ENCODE results near the gene RUNX2.

Gene RUNX2

DNA sequence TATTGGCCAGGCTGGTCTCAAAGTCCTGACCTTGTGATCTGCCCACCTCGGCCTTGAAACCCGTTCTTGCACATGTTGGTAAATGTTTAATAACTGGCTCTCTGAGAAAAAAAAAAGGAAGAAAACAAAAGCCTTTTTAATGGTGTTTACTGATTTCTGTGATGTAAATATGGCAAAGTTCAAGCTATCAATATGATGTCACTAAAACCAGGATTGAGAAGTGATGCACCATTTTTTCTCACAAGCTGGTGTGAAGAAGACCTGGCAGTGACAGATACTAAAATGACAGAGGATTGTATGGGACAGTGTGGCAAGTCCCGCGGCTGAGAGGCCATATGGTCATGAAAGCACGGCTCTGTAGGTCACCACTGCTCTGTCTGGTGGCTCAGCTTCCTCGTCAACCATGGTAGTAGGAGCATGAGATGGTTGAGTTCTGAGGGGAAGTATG, 245.9 kb downstream of the RUNX2 start:
- ATAC-seq = no peak
- TF ChIP-seq ZFP30 (CRISPR knock-in tag; IDR thresholded peaks at IDR 0.05) (no peak), ESRRG (CRISPR knock-in tag; IDR thresholded peaks at IDR 0.05) (no peak), BACH2 (CRISPR knock-in tag; IDR thresholded peaks at IDR 0.05; ENCODE audit: borderline replicate concordance) (no peak), ZNF565 (CRISPR knock-in tag; conservative IDR thresholded peaks at IDR 0.05; ENCODE audit: low read depth) (no peak), ZNF70 (CRISPR knock-in tag; IDR thresholded peaks at IDR 0.05) (no peak), RARB (CRISPR knock-in tag; IDR thresholded peaks at IDR 0.05) (no peak), CREB5 (CRISPR knock-in tag; IDR thresholded peaks at IDR 0.05; ENCODE audit: low read depth) (no peak)
- TF ChIP-seq, protein P1, sequence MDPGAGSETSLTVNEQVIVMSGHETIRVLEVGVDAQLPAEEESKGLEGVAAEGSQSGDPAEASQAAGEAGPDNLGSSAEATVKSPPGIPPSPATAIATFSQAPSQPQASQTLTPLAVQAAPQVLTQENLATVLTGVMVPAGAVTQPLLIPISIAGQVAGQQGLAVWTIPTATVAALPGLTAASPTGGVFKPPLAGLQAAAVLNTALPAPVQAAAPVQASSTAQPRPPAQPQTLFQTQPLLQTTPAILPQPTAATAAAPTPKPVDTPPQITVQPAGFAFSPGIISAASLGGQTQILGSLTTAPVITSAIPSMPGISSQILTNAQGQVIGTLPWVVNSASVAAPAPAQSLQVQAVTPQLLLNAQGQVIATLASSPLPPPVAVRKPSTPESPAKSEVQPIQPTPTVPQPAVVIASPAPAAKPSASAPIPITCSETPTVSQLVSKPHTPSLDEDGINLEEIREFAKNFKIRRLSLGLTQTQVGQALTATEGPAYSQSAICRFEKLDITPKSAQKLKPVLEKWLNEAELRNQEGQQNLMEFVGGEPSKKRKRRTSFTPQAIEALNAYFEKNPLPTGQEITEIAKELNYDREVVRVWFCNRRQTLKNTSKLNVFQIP (CRISPR knock-in tag; IDR thresholded peaks at IDR 0.05; ENCODE audit: borderline replicate concordance, low read depth) = no peak

DNA sequence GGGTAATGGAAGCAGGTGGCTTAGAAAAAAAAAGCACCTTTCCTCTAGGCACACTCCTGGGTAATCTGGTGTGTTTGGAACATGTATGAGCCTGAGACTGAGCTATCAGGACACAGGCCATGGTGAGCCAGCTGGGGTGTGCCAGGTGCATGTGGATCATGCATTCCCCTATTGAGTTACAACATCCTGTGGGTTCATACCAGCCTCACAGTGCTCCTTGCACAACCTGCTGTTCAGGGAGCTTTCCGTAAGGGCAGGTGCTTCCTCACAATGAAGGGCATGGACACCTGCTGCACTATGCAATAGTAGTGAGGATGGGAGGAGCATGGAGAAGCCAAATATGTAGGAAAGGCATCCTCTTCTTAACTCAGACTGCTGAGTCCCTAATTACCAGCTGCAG, 246.8 kb downstream of the RUNX2 start:
- TF ChIP-seq ZNF70 (CRISPR knock-in tag; IDR thresholded peaks at IDR 0.05) (no peak), ZNF8 (CRISPR knock-in tag; IDR thresholded peaks at IDR 0.05) (no peak), ZC3H10 (CRISPR knock-in tag; IDR thresholded peaks at IDR 0.05) (no peak), ZNF565 (CRISPR knock-in tag; conservative IDR thresholded peaks at IDR 0.05; ENCODE audit: low read depth) (no peak), ZFP30 (CRISPR knock-in tag; IDR thresholded peaks at IDR 0.05) (no peak), ISL1 (CRISPR knock-in tag; IDR thresholded peaks at IDR 0.05) (no peak), ESRRG (CRISPR knock-in tag; IDR thresholded peaks at IDR 0.05) (no peak), SNAI2 (CRISPR knock-in tag; IDR thresholded peaks at IDR 0.05) (no peak), TOX (CRISPR knock-in tag; IDR thresholded peaks at IDR 0.05; ENCODE audit: borderline replicate concordance) (no peak), BACH2 (CRISPR knock-in tag; IDR thresholded peaks at IDR 0.05; ENCODE audit: borderline replicate concordance) (no peak), TCF4 (CRISPR knock-in tag; IDR thresholded peaks at IDR 0.05; ENCODE audit: borderline replicate concordance) (no peak), CSRNP3 (CRISPR knock-in tag; IDR thresholded peaks at IDR 0.05) (no peak), CREB5 (CRISPR knock-in tag; IDR thresholded peaks at IDR 0.05; ENCODE audit: low read depth) (no peak), RARB (CRISPR knock-in tag; IDR thresholded peaks at IDR 0.05) (no peak), TSHZ2 (CRISPR knock-in tag; IDR thresholded peaks at IDR 0.05) (no peak), PPARA (CRISPR knock-in tag; IDR thresholded peaks at IDR 0.05; ENCODE audit: borderline replicate concordance) (no peak)
- TF ChIP-seq, protein P2, sequence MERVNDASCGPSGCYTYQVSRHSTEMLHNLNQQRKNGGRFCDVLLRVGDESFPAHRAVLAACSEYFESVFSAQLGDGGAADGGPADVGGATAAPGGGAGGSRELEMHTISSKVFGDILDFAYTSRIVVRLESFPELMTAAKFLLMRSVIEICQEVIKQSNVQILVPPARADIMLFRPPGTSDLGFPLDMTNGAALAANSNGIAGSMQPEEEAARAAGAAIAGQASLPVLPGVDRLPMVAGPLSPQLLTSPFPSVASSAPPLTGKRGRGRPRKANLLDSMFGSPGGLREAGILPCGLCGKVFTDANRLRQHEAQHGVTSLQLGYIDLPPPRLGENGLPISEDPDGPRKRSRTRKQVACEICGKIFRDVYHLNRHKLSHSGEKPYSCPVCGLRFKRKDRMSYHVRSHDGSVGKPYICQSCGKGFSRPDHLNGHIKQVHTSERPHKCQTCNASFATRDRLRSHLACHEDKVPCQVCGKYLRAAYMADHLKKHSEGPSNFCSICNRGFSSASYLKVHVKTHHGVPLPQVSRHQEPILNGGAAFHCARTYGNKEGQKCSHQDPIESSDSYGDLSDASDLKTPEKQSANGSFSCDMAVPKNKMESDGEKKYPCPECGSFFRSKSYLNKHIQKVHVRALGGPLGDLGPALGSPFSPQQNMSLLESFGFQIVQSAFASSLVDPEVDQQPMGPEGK (CRISPR knock-in tag; IDR thresholded peaks at IDR 0.05; ENCODE audit: borderline replicate concordance) = no peak
- ATAC-seq = no peak
